GM18526 (cell line): ENCODE measurements around the gene ZNF205.

Experiments
- POLR2A ChIP-seq: IDR thresholded peaks from 3 replicates; pipeline ENCODE4 v1.6.1; 2011; ENCODE audit not compliant: insufficient read length; ENCODE audit errors: extremely low read depth

ZNF205 gene

GRCh38 chr16:3165111-3165822 lies 52.9 kb downstream of the ZNF205 start:
- TF ChIP-seq POLR2A, result no peak

GRCh38 chr16:3166505-3166886 lies 54.1 kb downstream of the ZNF205 start:
- TF ChIP-seq POLR2A, result no peak
